ENCODE data around the gene GDPD5. TPM values are rescaled to one million over a fixed set of nuclear protein-coding genes. Genes with fewer than 3 reads are reported as not detected.
A peak's percentile ranks its signal among the peaks of the same experiment; 100 is the strongest.

The GDPD5 gene
- total RNA-seq, 1 donor from 2014 or later, result 18.3 TPM

DNA sequence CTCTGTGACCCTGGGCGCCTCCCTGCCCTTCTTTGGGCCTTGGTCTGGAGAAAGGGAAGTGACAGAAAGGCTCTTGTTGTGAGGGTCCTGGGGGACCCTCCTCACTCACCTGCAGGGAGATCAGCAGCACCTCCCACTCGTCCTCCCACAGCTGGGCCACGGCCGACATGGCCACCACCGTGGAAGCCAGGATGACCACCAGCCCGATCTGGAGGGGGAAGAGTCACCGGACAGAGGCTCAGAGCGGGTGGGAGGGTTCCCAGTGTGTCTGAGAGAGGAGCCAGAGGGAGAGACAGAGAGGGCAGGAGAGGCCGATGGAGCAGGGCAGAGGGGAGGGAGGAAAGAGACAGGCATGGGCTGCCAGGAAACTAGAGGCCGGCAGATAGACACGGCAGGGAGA is 76.0 kb downstream of the GDPD5 start:
- no peak for DNase-seq (ENCODE audit: low read depth)

DNA sequence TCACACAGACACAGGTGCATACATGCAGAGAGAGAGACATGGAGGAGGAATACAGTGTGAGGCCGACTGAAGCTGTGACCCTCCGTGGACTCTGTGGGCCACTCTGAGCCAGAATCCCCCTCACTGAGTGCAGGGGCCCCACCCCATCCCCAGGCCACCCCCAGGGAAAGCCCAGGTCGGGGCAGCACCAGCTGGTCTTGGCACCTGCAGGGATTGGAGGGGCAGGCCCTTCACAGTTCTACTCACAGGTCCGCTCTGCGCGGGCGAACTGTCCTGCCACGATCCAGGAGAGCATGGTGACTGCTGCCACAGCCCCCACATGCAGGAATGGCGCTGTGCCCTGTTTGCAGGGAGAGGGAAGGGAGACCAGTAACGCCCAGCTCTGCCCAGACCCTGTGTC is 76.5 kb downstream of the GDPD5 start:
- no peak for DNase-seq (ENCODE audit: low read depth)

DNA sequence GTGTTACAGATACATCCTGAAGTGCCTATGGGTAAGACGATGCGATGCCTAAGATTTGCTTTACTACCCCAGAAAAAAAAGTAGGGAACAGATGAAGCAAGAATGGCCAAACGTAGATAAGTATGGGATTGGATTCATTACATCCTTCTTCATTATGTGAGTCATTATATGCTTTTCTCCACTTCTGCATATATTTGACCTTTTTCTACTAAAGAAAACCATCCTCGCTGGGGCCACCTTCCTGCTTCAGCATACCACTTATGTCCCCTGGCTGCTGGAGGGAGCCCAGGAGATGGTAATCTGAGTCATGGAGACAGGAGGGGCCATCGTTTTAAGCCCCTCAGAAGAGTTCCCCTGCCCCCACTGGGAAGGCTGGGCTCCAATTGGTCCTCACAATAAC is 78.3 kb downstream of the GDPD5 start:
- DNase-seq (ENCODE audit: low read depth), result no peak

DNA sequence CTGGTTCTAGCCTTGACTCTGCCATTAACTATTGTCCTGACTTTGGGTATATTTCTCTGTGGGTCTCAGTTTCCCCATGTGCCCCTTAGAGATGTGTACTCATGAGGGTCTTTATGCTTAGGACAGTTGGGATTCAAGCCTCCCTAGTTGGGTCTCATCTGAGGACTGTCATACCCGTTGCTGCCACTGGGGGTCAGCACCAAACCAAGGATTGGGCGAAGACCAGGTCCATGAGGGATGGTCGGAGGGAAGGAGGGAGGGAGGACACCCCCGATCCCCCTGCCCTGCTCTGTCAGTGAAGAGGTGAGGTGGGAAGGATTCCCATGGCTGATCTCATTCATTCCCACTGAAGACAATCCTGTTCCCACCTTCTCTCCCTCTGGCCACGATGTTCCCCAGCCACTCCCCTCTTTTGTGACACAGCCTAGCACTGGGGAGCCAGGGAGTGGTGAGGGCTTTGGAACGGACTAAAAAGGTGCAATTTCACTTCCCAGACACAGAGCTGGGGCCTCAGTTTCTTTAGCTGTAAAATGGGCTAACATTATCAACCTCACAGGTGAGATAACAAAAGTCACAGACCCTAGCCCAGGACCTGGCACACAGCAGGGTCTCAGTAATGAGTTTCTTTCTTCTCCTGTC is 80.3 kb downstream of the GDPD5 start:
- peak; percentile 72 for DNase-seq (ENCODE audit: low read depth)

DNA sequence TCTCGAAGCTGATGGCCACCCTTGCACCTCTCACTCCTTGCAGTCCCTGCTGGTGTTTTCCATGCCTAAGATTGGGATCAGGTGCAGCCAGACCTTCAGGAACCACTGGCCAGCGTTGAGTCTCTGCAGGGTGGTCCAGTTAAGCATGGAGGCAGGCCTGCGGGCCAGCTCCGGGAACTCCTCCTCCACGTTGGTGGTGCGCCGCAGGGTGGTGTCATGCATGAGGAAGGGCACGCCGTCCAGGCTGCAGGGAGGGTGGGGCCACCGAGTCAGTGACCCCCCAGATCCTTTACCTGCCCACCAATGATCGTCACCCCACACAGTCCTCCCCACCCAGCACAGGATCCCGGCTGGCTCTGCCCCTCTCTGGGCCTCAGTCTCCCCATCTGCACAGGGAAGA is 82.7 kb downstream of the GDPD5 start:
- no peak for DNase-seq (ENCODE audit: low read depth)

DNA sequence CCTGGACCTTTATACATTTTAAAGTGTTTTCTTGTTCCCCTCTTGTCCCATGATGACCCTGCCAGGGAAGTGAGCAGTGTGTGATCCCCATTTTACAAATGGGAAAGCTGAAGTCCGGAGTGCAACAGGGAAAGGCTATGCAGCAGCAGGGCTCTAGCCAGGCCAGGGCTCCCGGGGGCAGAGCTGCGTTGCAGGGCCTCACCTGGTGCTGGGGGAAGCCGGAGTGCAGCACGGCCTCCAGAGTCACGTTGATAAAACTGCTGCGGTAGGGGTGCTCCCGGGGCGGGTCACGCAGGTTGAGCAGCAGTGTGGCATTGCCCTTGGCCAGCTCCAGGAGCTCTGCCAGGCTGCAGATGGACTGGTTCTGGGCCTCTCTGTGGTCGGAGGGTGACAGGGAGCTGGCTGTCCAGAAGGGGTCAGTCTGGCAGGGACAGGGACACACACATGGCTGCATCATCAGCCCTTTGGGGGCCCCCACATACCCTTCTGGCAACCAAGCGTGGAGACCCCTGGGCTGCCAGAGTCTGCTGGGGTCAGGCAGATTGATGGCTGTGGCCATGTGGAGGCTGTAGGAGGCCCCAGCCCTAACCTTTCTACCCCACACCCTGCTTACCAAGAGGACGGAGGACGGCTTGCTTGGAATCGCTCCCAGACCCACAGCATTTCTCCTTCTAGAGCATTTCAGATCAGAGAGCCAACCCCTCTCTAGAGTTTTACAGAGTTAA is 83.4 kb downstream of the GDPD5 start:
- DNase-seq (ENCODE audit: low read depth), result no peak

DNA sequence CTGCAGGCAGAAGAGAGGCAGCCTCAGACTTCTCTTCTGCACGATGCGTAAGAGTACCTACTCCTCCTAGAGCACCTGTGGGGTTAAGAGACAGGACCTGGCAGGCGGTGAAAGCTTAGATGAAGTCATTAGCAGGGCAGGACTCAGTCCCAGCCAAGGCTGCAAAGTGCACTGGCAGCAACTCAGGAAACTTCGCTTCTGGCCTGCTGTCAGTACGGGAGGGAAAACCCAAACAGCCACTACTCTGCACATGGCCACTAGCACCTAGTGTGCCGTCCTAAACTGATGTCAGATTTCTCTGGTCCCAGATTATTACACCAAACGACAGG is 84.0 kb downstream of the GDPD5 start:
- DNase-seq (ENCODE audit: low read depth), result no peak

DNA sequence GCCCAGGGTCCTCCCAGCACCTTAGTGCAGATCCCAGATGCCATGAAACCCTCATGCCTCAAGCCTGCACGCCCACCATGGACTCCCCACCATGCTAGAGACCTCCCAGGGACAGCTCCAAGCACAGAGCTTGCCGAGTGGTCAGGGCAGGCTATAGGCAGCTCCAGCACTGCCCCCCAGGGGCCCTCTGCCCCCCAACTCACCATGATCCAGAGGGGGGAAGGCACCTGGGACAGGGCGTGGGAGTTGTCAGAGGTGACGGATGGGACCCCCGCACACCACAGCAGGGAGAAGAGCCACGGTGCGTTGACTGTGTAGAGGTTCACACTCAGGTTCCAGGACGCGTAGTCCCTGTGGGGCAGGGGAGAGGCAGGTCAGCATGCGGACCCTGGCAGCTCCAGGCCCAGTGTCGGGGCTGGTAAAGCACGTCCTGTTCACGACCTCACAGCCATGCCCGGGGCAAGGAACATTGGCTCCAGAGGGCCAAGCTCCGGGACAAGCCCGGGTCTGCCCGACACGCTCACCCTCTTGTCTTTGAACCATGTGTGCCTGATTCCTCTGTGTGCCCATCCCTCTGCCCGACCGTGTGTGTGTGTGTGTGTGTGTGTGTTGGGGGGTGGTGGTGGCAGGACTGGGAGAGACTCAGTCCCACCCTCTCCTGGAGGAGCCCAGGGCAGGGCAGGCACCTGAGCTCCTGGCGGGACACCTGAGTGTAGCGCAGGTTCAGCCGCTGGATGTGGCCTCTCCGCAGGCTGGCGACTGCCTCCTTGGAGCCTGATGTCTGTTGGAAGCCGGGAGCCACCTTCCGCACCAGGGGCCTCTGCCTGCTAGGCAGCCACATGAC is 84.6 kb downstream of the GDPD5 start:
- no peak for DNase-seq (ENCODE audit: low read depth)

DNA sequence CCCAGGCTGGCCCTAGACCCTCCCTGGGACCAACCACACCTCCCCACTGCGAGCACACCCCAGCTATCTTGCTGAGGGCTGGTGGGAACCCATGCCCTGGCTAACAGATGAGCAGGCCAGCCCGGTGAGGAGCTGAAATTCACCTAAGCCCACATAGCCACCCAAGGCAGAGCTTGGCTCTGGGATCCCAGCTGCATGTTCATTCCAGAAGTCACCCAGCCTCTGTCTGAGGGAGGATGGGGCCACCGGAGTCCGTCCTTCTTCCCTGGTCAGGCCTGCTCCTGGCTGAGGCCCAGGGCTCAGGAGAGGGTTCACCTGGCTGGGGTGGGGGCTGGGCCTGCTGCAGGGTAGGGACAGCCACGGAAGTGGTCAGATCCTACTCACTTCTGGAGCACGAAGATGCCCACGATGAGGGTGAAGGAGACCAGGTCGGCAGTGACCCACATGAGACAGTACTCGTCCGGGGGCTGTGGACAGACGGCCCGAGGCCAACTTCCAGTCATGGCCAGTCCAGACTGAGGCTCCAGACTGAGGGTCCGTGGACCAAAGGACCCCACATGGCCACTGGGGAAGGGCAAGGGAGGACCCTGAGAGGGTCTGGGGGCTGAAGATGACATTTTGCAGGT is 86.1 kb downstream of the GDPD5 start:
- no peak for DNase-seq (ENCODE audit: low read depth)

DNA sequence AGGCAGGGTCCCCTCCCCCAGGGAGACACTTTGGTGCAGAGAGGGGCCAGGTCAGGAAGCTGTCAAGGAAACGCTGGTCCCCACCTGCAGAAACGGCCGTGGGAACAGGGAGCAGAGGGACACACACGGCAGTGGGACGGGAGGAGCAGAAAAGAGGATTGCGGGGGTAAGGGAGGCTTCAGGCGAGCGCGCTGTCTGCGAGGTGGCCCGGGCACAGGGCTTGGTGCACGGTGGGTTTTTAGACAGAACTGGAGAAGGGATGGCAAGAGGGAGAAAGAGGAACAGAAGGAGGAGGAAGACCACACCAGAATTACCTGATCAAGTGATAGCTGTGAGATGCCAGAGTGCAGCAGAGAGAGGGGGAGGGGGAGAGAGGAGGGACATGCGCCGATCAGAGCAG is 86.7 kb downstream of the GDPD5 start:
- no peak for DNase-seq (ENCODE audit: low read depth)

DNA sequence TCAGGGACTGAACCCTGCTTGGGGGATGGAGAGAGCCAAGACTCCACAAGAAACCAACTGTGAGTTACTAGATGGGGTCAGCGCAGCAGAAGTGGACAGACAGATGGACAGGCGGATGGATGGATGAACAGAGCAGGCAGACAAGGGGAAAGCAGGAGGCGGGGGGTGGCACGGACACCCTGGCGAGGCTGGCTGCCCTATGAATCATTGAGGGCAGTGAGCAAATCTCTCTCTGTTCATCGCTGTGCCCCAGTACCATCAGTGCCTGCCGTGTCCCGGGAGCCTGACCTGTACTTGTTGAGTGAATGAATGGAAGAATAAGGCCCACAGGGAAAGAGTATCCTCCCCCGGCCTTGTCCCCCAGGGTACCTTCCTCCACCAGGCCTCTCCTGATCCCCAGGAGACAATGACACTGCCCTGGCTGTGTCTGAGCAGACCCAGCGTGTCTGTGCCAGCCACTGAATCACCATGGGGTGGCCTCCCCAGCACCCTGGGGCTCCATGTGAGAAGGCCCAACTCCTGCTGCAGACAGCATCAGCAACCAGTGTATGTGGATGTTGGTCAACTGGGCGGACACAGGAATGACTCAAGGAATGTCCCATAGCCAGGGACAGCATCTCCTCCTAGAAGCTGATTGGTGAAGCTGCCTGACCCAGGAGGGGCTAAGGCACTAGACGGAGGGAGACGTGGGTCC is 87.6 kb downstream of the GDPD5 start:
- DNase-seq (ENCODE audit: low read depth), result no peak

DNA sequence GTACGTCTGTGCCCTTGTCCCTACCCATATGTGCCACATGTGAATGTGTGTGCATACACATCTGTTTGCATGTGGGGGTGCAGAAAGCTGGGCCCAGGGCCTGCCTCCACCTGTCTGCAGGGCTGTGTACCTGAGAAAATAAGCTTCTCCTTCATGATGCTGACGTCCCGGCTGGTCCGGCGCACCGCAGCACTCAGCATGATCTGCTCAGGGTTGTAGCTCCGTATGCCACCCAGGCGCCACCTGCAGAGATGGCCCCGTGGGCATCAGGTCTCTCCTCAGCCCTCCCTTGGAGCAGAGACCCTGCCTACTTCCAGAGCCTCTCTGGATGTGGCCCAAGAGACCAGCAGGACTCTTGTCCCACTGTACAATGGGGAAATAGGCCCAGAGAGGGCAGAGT is 88.9 kb downstream of the GDPD5 start:
- DNase-seq (ENCODE audit: low read depth), result no peak

DNA sequence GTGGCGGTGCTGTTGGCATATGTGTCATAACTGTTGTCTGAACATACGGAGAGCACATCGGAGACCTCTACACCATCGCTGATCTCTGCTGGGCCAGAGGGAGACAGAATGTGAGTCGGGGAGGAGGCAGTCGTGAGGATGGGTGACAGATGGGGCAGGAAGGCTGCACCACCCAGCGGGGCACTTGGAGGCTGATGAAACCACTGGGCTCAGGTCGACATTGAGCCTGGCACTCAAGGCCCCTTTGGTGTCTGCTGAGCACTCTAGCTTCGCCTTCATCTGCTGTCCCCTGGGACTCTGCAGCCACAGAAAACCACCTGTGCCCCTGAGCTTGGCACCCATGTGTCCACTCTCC is 90.2 kb downstream of the GDPD5 start:
- DNase-seq (ENCODE audit: low read depth), result no peak

DNA sequence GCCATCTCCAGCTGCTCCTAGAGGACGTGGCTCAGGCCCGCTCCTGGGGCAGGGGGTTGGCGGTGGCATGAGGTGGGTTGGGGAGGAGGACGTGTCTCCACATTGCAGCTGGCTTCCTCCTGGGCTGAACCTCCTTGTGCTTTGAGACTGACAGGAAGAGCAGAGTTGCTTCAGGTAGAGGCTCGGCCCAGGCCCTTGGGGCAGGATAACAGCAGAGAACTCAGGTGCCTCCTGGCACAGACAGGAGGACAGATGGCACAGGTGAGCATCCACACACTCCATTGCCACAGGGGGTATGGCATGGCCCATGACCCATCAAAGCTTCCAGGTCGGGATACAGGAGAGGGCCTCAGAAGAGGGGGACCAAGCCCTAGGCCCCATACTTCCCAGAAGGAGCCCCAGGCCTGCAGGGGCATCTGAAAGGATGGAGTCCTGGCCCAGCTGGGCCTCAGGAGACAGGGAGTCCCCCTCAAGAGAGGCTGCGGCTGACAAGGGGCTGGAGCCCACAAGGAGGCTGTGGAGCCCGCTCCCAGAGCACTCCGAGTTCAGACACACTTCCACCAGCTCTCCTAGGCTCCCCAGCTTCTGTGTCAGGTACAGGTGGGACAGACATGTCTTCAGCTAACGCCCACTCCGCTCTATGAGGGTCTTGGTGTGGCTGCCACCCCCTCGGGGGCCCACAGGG is 90.7 kb downstream of the GDPD5 start:
- DNase-seq (ENCODE audit: low read depth), result no peak

DNA sequence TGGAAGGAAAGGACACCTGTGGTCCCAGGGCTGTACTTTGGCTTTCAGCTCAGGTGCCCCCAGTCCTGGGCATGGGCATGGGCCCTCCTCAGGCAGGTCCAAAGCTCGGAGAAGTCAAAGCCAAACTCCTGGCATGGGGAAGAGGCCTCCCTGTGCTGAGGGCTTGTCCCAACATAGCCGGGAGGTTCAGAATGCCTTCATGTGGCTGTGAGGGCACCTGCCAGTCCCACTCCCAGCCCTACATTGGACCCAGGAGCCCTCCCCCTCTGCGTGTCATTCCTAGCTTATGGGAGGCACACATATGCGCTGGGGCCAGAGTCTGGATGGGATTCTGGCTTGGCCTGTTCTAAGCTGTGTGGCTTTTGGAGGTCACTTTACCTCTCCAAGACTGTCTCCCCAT is 91.7 kb downstream of the GDPD5 start:
- DNase-seq (ENCODE audit: low read depth), result no peak

DNA sequence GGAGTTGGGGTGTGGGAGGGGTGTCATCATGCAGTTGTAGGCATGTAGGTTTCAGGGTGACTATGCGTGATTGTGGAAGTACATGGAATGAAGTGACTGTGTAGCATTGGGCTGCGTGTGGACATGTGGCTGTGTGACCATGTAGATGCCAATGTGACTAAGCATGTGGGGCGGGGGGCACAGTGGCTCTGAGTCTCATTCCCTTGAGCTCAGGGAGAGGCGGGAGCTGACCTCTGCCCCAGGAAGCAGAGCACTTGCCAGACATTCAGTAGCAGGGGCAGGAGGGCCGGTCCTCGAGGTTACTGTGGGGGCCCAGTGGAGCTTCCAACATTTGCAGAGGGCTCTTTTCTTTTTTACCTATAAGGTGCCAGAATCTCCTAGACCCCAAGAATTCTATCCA is 92.3 kb downstream of the GDPD5 start:
- no peak for DNase-seq (ENCODE audit: low read depth)

DNA sequence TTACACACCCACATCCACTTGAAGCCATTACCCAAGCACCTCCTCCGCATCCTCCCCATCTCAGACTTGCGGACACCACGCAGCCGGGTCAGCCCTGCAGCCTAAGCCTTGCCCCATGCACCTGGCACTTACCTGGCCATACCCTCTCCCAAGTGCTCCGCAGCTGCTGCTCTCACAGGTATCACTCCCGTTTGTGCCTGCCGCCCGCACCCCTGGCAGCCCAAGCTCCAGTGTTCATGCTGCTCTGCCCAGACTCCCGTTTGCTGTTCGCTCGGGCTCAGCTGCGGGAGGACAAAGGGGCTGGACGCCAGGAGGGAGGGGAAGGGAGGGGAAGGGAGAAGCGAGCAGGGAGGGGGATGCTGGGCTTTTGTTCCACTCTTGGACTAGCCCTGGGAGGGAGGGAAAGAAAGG is 92.8 kb downstream of the GDPD5 start, which contains the start of gene KLHL35:
KLHL35 (minus strand) TSS at position 293 of the 411 bp plus-strand sequence. CDS start 2,574 bp downstream, outside the sequence.
- no peak for DNase-seq (ENCODE audit: low read depth)

DNA sequence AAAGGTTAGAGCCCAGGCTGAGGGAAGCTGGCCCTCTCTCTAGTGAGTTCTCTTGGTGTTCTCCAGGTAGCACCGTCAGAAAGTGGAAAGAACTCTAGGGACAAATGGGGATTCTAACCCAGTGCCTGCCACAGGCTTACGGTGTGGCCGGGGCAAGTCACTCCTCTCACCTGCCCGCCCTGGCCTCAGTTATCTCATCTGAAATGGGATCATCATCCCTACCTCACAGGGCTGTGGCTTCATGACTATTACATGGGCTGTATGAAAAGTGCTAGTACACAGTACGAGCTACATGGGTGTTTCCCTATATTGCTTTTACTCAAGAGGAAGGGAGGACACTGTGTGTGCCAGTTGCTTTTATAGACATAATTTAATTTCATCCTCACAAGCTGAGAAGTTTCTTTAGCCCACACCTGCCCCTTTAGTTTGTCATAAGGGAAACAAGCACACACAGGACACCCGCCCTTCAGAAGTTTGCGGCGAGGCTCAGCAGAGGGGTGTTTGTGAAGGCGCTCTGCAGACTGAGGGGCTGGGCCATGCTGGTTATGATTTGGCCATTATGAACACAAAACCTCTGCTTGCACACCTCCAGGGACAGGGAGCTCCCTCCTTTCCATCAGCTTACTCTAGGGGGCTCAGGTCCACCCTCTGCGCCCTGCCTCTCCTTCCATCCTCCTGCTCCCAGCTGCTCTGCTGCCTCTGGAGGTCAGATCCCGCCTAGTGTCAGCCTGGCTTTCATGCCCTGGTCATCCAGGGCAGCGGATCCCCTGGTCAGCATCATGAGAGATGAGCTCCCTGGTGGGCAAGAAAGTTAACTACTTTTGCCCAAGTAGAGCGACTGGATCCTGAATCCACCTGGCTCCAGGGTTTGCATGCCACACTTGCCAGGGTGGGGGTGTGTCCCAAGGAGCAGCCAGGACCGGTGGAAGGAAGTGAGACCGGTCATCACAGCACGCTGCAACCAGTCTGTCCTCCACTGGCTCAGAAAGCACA is 93.9 kb downstream of the GDPD5 start:
- no peak for DNase-seq (ENCODE audit: low read depth)

DNA sequence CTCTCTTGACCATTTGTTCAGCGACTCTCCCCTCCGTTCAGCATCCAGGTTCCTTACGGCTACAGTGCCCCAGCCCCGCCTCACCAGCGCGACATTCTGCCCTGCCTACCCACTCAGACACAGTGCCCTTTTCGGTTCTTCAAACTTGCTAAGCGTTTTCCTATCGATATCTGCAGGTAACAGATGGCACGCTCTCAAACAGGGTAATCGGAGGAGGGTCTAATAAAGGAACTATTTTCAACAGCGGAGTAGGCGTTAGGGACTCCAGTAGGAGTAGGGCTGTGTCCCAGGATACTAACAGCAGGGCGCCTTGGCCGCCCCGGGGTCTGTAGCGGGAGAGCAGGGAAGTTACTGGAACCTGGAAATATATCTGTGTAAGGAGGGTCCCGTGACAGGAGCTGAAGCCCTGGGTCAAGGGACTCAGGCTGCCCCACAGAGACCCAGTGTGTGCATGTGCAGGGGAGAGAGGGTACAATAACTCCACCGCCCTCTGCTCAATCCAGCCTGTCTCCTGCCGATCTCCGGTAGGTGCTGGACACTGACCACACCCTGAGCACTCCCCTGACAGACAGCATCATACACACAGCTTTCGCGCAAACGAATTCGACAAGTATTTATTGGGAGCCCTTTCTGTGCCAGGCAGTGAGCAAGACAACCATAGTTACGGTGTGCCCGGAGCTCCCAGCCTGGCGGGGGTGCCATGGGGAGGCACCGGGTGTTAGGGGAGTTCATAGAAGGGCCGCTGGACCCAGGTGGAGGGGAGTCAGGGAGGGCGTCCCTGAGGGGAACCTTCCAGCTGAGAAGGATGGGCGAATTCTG is 94.8 kb downstream of the GDPD5 start:
- no peak for DNase-seq (ENCODE audit: low read depth)

Data from myocyte (in vitro differentiated cells).